GM12878 (cell line): Measurements from ENCODE around the gene ANKS1A. TPM values are rescaled to one million over a fixed set of nuclear protein-coding genes. Genes with fewer than 3 reads are reported as not detected.

Experiments used
- ATAC-seq: fragments of 200-7000 bp; cut with Tn5 transposase; 3 replicates; pipeline ENCODE4 v1.9.1; 2020; ENCODE audit warnings: mild to moderate bottlenecking, moderate library complexity
- BruUV-seq: library from RNA; stranded (reverse); fragments of 400-500 nt; replicated peaks from 2 replicates; lab custom pipeline; 2021; lab: Mats Ljungman, UMichigan
- CTCF ChIA-PET: fragments of 300-600 bp; sonication (Branson Sonifier 250); formaldehyde crosslinking; extraction: SDS; loops from one replicate; lab custom pipeline; 2021; ENCODE audit warnings: inconsistent platforms; lab: Yijun Ruan, JAX
- POLR2A ChIA-PET: fragments of 350-600 bp; formaldehyde crosslinking; extraction: SDS; loops from one replicate; lab custom pipeline; 2021; ENCODE audit warnings: inconsistent platforms; lab: Charles Lee
- RAD21 ChIA-PET: fragments of 300-600 bp; sonication (Branson Sonifier 250); formaldehyde crosslinking; loops from one replicate; lab custom pipeline; 2023; ENCODE audit warnings: antibody characterized with exemption; ENCODE audit not compliant: unreplicated experiment; lab: Charles Lee
- SMC1A ChIA-PET: fragments of 300-600 bp; sonication (Branson Sonifier 250); formaldehyde crosslinking; loops from one replicate; lab custom pipeline; 2023; ENCODE audit not compliant: unreplicated experiment, uncharacterized antibody; lab: Charles Lee
- DNase-seq: peaks from one replicate; pipeline ENCODE4 v3.0.0-alpha.2; 2011; ENCODE audit warnings: low read depth, low spot score
- FAIRE-seq: peaks from 3 replicates; lab custom pipeline; 2011; peaks lifted over from hg19 to GRCh38; lab: Jason Lieb, UNC
- H2AFZ ChIP-seq: 2 replicates; pipeline ENCODE4 v1.6.0; 2011; ENCODE audit warnings: low read depth, low read length, control low read depth; ENCODE audit not compliant: control insufficient read depth
- H3K27ac ChIP-seq: 2 replicates; pipeline ENCODE4 v1.5.1; 2011; ENCODE audit warnings: control low read depth; ENCODE audit not compliant: control insufficient read depth, insufficient read depth
- H3K27me3 ChIP-seq, 2 experiments: replicated peaks in 1 of 2; 2 replicates each; pipeline versions ENCODE4 v1.6.0 to v1.6.1; 2011; ENCODE audit warnings: low read length in 1 of 2; ENCODE audit not compliant: control insufficient read depth in 2 of 2, insufficient read depth in 2 of 2
- H3K36me3 ChIP-seq, 2 experiments: 2 replicates each; pipeline ENCODE4 v1.5.1; 2011; ENCODE audit warnings: low read length in 1 of 2; ENCODE audit not compliant: control insufficient read depth in 2 of 2, insufficient read depth in 2 of 2
- H3K4me1 ChIP-seq: 2 replicates; pipeline ENCODE4 v1.6.1; 2011; ENCODE audit warnings: mild to moderate bottlenecking, low read length, moderate library complexity, mixed read lengths; ENCODE audit not compliant: control insufficient read depth, insufficient read depth
- H3K4me2 ChIP-seq: 2 replicates; pipeline ENCODE4 v1.6.0; 2011; ENCODE audit warnings: control low read depth; ENCODE audit not compliant: control insufficient read depth, insufficient read depth
- H3K4me3 ChIP-seq: fragments of 200-600 bp; sonication (generic); 2 replicates; pipeline ENCODE4 v1.5.1; 2016
- H3K79me2 ChIP-seq: 2 replicates; pipeline ENCODE4 v1.6.0; 2011; ENCODE audit warnings: low read length; ENCODE audit not compliant: control insufficient read depth, insufficient read depth
- H3K9ac ChIP-seq: 2 replicates; pipeline ENCODE4 v1.8.0; 2011; ENCODE audit warnings: low read length, control low read depth, mixed read lengths; ENCODE audit not compliant: control insufficient read depth, insufficient read depth
- H3K9me3 ChIP-seq: replicated peaks from 3 replicates; pipeline ENCODE4 v1.5.1; 2011; ENCODE audit warnings: mild to moderate bottlenecking, low read length; ENCODE audit not compliant: control insufficient read depth, insufficient read depth
- H4K20me1 ChIP-seq: 2 replicates; pipeline ENCODE4 v1.6.0; 2011; ENCODE audit not compliant: control insufficient read depth, insufficient read depth
- BCLAF1 ChIP-seq: fragments of 450-650 bp; IDR thresholded peaks from 2 replicates; pipeline ENCODE4 v1.6.1; 2017; ENCODE audit warnings: antibody characterized with exemption, mild to moderate bottlenecking, moderate library complexity
- CREB1 ChIP-seq: IDR thresholded peaks from 2 replicates; pipeline ENCODE4 v1.6.1; 2012; ENCODE audit warnings: low read depth, mild to moderate bottlenecking, inconsistent platforms
- CTCF ChIP-seq, 3 experiments: IDR thresholded peaks in 2 of 3; conservative IDR thresholded peaks in 1 of 3; 2 replicates each; pipeline ENCODE4 v1.5.1; 2011; ENCODE audit warnings: low read depth in 3 of 3, low read length in 3 of 3, mild to moderate bottlenecking in 3 of 3, control low read depth in 2 of 3, moderate library complexity in 2 of 3, inconsistent platforms in 1 of 3, mixed read lengths in 1 of 3; ENCODE audit not compliant: control insufficient read depth in 2 of 3, insufficient read depth in 1 of 3; ENCODE audit errors: extremely low read depth in 1 of 3
- CUX1 ChIP-seq: IDR thresholded peaks from 2 replicates; pipeline ENCODE4 v1.6.1; 2012; ENCODE audit warnings: improper control_type of control experiment, low read depth, low read length; ENCODE audit not compliant: insufficient replicate concordance
- HCFC1 ChIP-seq: fragments of 150-350 bp; IDR thresholded peaks from 2 replicates; pipeline ENCODE4 v1.6.1; 2014; ENCODE audit warnings: low read length
- KAT2A ChIP-seq: conservative IDR thresholded peaks from 2 replicates; pipeline ENCODE4 v1.6.1; 2011; ENCODE audit warnings: low read depth, low read length; ENCODE audit not compliant: control insufficient read depth
- MEF2B ChIP-seq: fragments of 450-650 bp; IDR thresholded peaks from 2 replicates; pipeline ENCODE4 v1.6.1; 2018; ENCODE audit warnings: mild to moderate bottlenecking, moderate library complexity; ENCODE audit not compliant: partially characterized antibody, poor library complexity, severe bottlenecking
- MXI1 ChIP-seq: fragments of 150-350 bp; IDR thresholded peaks from 2 replicates; pipeline ENCODE4 v1.6.1; 2011; ENCODE audit warnings: low read depth, mild to moderate bottlenecking, inconsistent platforms, low read length, improper control_type of control experiment
- NFXL1 ChIP-seq: fragments of 450-650 bp; IDR thresholded peaks from 2 replicates; pipeline ENCODE4 v1.6.1; 2017; ENCODE audit warnings: antibody characterized with exemption, mild to moderate bottlenecking, borderline replicate concordance
- RELB ChIP-seq: fragments of 450-650 bp; IDR thresholded peaks from 2 replicates; pipeline ENCODE4 v1.6.1; 2017; ENCODE audit warnings: low read depth, mild to moderate bottlenecking, moderate library complexity
- SRF ChIP-seq, 2 experiments: IDR thresholded peaks; 2 replicates each; pipeline ENCODE4 v1.6.1; 2011; ENCODE audit warnings: low read depth in 2 of 2, low read length in 2 of 2, mild to moderate bottlenecking in 1 of 2, moderate library complexity in 1 of 2
- ZNF384 ChIP-seq: IDR thresholded peaks from 2 replicates; pipeline ENCODE4 v1.6.1; 2012; ENCODE audit warnings: low read depth, mild to moderate bottlenecking, low read length, improper control_type of control experiment, borderline replicate concordance
- WGBS: methylation state at CpG from one replicate; pipeline ENCODE4 v1.1.6; 2016; ENCODE audit warnings: low lambda C conversion rate; ENCODE audit not compliant: insufficient replicate concordance, insufficient coverage; ENCODE audit errors: missing lambda C conversion rate; 5-methylcytosine and 5-hydroxymethylcytosine counted together
- in situ Hi-C: fragments of 300-500 bp; cut with MboI; formaldehyde crosslinking; loops from 9 replicates; pipeline ENCODE4 v1.14.3; 2018; ENCODE audit warnings: mixed read lengths
- intact Hi-C: fragments of 100-400 bp; cut with micrococcal nuclease; formaldehyde crosslinking; loops from one replicate; pipeline ENCODE4 v1.14.2; 2022; ENCODE audit not compliant: unreplicated experiment
- polyA plus RNA-seq, 11 experiments: library from polyadenylated mRNA; depleted of rRNA in 4 of 11; unstranded in 6 of 11; stranded (reverse) in 5 of 11; fragments of >200 nt; fragmentation: Nextera tagmentation in 4 of 11; fragmentation: Illumina TruSeq in 1 of 11; extraction: Ambion mirVana in 4 of 11; extraction: Trizol in 1 of 11; gene quantifications; 1 replicate in 1 of 11; 2 replicates in 10 of 11; pipeline versions ENCODE4 v1.2.1 to v1.2.3, GENCODE V29; 2011 to 2016; ENCODE audit warnings: inconsistent platforms in 2 of 11, missing spikeins in 2 of 11, low read depth in 1 of 11
- total RNA-seq, 4 experiments: library from RNA; depleted of rRNA in 3 of 4; stranded (reverse); fragments of >200 nt in 3 of 4; fragmentation: Illumina TruSeq in 1 of 4; extraction: Trizol in 1 of 4; gene quantifications; 2 replicates each; pipeline versions ENCODE4 v1.2.1 to v1.2.3, GENCODE V29; 2013 to 2021

ANKS1A gene
- total and polyA plus RNA-seq, 10 of the 15 experiments (the other 5 are each of a cell fraction or from before 2014, with no cell fraction given) = 0.60 to 7.0 (median 3.0) TPM

GRCh38 chr6:35046862-35047261, 157.8 kb downstream of the ANKS1A start:
- BruUV-seq = no TSS peak
- no peak overlapping the region for H3K9ac ChIP-seq
- no peak for TF ChIP-seq BCLAF1
- TF ChIP-seq MXI1 = no peak
- no peak for TF ChIP-seq ZNF384
- TF ChIP-seq SRF (IDR thresholded peaks at IDR 0.05; ENCODE audit: low read depth in 2 of 2, low read length in 2 of 2) = no peak
- no peak for TF ChIP-seq MEF2B
- no peak for TF ChIP-seq KAT2A
- TF ChIP-seq HCFC1 = no peak
- TF ChIP-seq CREB1 = no peak
- no peak for TF ChIP-seq RELB
- no peak for TF ChIP-seq NFXL1
- no peak for TF ChIP-seq CTCF (IDR thresholded peaks at IDR 0.05 in 2 of 3, conservative IDR thresholded peaks at IDR 0.05 in 1 of 3; ENCODE audit: control insufficient read depth in 2 of 3, extremely low read depth in 1 of 3, insufficient read depth in 1 of 3, low read depth in 3 of 3, low read length in 3 of 3)
- no peak for TF ChIP-seq CUX1

More at GRCh38 chr6:35046862-35047261, 157.8 kb downstream of the ANKS1A start:
- SMC1A ChIA-PET = interaction anchor here (0.7 kb wide), 1 partner anchor 101 kb away, joined by 3 read pairs; no protein-coding TSS in a partner anchor
- DNase-seq (no peak), ATAC-seq (no peak), FAIRE-seq (no peak)
- H3K36me3 ChIP-seq = no peaks in the 10 kb centered on the region
- H2AFZ ChIP-seq = no peak overlapping the region
- H4K20me1 ChIP-seq = no peaks in the 10 kb centered on the region
- CTCF ChIA-PET = no interaction called here
- H3K4me3 ChIP-seq = no peak overlapping the region
- no peaks in the 10 kb centered on the region for H3K79me2 ChIP-seq
- H3K27ac ChIP-seq = no peak overlapping the region
- RAD21 ChIA-PET = no interaction called here
- H3K4me1 ChIP-seq = 0 out of 2 replicates have a peak, but pooled peaks cover 3% of the 10 kb centered on the region
- H3K4me2 ChIP-seq = no peak overlapping the region
- 29% methylated on average over 1 of the region's 1 CpG for WGBS
- POLR2A ChIA-PET = no interaction called here
- intact Hi-C loops (no loop called here), in situ Hi-C loops (no loop called here)
- H3K9me3 ChIP-seq = no peaks in the 10 kb centered on the region
- no peaks in the 10 kb centered on the region for H3K27me3 ChIP-seq
